Measurements from ENCODE around the gene NME4. TPM values are rescaled to one million over a fixed set of nuclear protein-coding genes. Genes with fewer than 3 reads are reported as not detected.

Gene NME4
- polyA plus RNA-seq, 1 of the 3 experiments (the other 2 are of a cell fraction): 509 TPM

DNA sequence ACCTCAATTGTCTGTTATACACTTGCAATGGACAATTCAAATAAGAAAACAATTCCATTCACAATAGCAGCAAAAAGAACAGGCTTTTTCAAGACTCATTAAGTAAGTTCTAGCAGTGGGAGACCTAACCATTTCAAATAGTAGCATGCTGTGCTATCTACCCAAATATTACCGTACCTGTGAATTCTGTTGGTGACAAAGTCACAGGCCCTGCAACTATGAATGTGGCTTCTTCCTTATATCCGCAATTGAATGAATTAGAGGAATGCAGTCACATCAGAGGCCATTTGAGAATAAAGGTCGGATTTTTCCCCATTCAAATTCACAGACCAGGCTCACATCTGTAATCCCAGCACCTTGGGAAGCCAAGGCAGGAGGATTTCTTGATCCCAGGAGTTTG is 800 bp upstream of the NME4 start:
- Histone ChIP-seq H3K27me3 (ENCODE audit: insufficient read depth) (no peaks in the 10 kb centered on the region), H3K9ac (peak overlapping the region; percentile 75), H4K20me1 (ENCODE audit: insufficient read depth) (0 out of 2 replicates have a peak, but pooled peaks cover 10% of the 10 kb centered on the region), H3K4me2 (peak overlapping the region; percentile 93), H3K9me2 (no peaks in the 10 kb centered on the region), H3K4me1 (ENCODE audit: control insufficient read depth in 1 of 2, insufficient read depth in 2 of 2, low read depth in 1 of 2, low read length in 1 of 2) (peaks cover 7 to 16% of the 10 kb centered on the region in 2 experiments; a peak in 2 of 4 replicates), H2AFZ (ENCODE audit: low read depth) (peak overlapping the region; percentile 96), H3K9me3 (no peaks in the 10 kb centered on the region), H3K36me3 (replicated peaks in 1 of 2; ENCODE audit: control insufficient read depth in 1 of 2, insufficient read depth in 2 of 2, low read length in 1 of 2) (peaks cover 0 to 17% of the 10 kb centered on the region in 2 experiments), H3F3A (replicated peaks; ENCODE audit: insufficient read depth) (peaks cover 43% of the 10 kb centered on the region), H3K79me2 (ENCODE audit: insufficient read depth) (peaks cover 7% of the 10 kb centered on the region), H3K27ac (ENCODE audit: low read depth in 2 of 2, low read length in 1 of 2) (peak overlapping the region; percentile 80 to 81), H3K4me3 (ENCODE audit: low read depth in 2 of 2, low read length in 1 of 2) (peak overlapping the region; percentile 66 to 68)
- TF ChIP-seq RCOR1 (IDR thresholded peaks at IDR 0.05; ENCODE audit: low read length): 0 out of 2 replicates have a peak, but pooled peaks have one; percentile 22
- no peak for TF ChIP-seq ZBTB33 (IDR thresholded peaks at IDR 0.05; ENCODE audit: borderline replicate concordance, low read depth)
- WGBS (ENCODE audit: low lambda C conversion rate): 44% methylated on average over 3 of the region's 3 CpGs
- no peak for DNase-seq
- CTCF ChIA-PET: interaction anchor here (1.3 kb wide), 1 partner anchor 279 kb away, joined by 3 read pairs; the partner anchor contains the start of gene RHBDL1
- POLR2A ChIA-PET: no interaction called here

DNA sequence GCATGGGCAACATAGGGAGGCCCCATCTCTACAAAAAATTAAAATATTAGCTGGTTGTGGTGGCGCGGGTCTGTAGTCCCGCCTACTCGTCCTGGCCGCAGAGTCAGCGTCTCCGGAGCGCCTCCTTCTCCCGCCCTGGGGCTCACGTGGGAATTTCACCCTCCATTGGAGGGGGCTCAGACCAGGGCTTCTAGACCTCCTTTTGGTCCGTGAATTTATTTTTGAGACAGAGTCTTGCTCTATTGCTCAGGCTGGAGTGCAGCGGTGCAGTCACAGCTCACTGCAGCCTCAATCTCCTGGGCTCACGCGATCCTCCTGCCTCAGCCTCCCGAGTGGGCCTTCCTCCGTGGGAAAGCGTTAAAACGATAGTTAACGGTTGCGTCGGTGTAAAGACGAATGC is 394 bp upstream of the NME4 start:
- Histone ChIP-seq H2AFZ (ENCODE audit: low read depth) (peak overlapping the region; percentile 96), H3K27ac (ENCODE audit: low read depth in 2 of 2, low read length in 1 of 2) (peak overlapping the region; percentile 80 to 81), H3K4me1 (ENCODE audit: control insufficient read depth in 1 of 2, insufficient read depth in 2 of 2, low read depth in 1 of 2, low read length in 1 of 2) (peaks cover 7 to 16% of the 10 kb centered on the region in 2 experiments; a peak in 2 of 4 replicates), H4K20me1 (ENCODE audit: insufficient read depth) (0 out of 2 replicates have a peak, but pooled peaks cover 10% of the 10 kb centered on the region), H3K27me3 (ENCODE audit: insufficient read depth) (no peaks in the 10 kb centered on the region), H3K9me2 (no peaks in the 10 kb centered on the region), H3K4me3 (ENCODE audit: low read depth in 2 of 2, low read length in 1 of 2) (peak overlapping the region; percentile 66 to 68), H3K9me3 (no peaks in the 10 kb centered on the region), H3K4me2 (peak overlapping the region; percentile 93), H3F3A (replicated peaks; ENCODE audit: insufficient read depth) (peaks cover 44% of the 10 kb centered on the region), H3K79me2 (ENCODE audit: insufficient read depth) (peaks cover 7% of the 10 kb centered on the region), H3K9ac (peak overlapping the region; percentile 75), H3K36me3 (replicated peaks in 1 of 2; ENCODE audit: control insufficient read depth in 1 of 2, insufficient read depth in 2 of 2, low read length in 1 of 2) (peaks cover 0 to 17% of the 10 kb centered on the region in 2 experiments)
- TF ChIP-seq, protein P1, sequence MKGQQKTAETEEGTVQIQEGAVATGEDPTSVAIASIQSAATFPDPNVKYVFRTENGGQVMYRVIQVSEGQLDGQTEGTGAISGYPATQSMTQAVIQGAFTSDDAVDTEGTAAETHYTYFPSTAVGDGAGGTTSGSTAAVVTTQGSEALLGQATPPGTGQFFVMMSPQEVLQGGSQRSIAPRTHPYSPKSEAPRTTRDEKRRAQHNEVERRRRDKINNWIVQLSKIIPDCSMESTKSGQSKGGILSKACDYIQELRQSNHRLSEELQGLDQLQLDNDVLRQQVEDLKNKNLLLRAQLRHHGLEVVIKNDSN (IDR thresholded peaks at IDR 0.05; ENCODE audit: borderline replicate concordance, low read depth): peak; percentile 68; the same call in 1 of the 2 replicates
- no peak for TF ChIP-seq FOXM1 (IDR thresholded peaks at IDR 0.05; ENCODE audit: low read depth)
- TF ChIP-seq MXI1 (IDR thresholded peaks at IDR 0.05; ENCODE audit: low read depth, low read length): peak; percentile 74
- TF ChIP-seq, protein P2, sequence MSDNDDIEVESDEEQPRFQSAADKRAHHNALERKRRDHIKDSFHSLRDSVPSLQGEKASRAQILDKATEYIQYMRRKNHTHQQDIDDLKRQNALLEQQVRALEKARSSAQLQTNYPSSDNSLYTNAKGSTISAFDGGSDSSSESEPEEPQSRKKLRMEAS (IDR thresholded peaks at IDR 0.05; ENCODE audit: low read depth): peak; percentile 86
- no peak for TF ChIP-seq GATA2 (CRISPR knock-in tag; IDR thresholded peaks at IDR 0.05)
- DNase-seq: peak; percentile 83
- 2% methylated on average over 22 of the region's 22 CpGs for WGBS (ENCODE audit: low lambda C conversion rate)
- ChIA-PET POLR2A (no interaction called here), CTCF (no interaction called here)
